ENCODE measurements around the gene EFNB2. TPM values are rescaled to one million over a fixed set of nuclear protein-coding genes. Genes with fewer than 3 reads are reported as not detected.

Gene EFNB2
- total RNA-seq, 8 experiments from 2014 or later, result 0.77 to 43.6 (median 21.9) TPM

DNA sequence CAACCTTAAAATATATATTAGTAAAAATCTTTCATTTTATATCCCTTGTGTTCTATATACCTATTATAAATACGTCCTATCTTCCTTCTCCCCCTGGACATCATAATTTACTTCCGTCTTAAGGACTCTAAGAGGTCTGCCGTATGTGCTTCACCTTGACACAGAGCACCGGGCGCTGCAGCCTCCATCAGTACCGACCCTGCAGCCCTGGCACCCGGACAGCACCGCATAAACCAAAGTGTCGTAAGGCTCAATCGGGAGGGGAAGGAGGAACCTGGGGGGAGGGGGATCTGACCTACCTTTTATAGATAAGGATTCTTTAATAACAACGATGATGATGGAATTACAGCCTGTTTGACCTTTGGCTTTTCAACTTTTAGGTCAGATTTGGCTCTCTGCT lies 44.0 kb downstream of the EFNB2 start:
- no peak overlapping the region for H3K27ac ChIP-seq
- H3K4me1 ChIP-seq (replicated peaks in 1 of 2), result peaks cover 3 to 27% of the 10 kb centered on the region in 2 donors
- no peak for ATAC-seq (replicated peaks in 6 of 8)
- 22 to 100% (median 95%) methylated on average over 1 to 5 of the region's 11 CpGs; no CpG with 5 or more reads in 3 of the 10 experiments for WGBS, 10 experiments
- H3K4me3 ChIP-seq, result no peak overlapping the region
- in situ Hi-C loops (cut with MboI; ENCODE audit: low pct_unique_long_range_greater_than_20kb in 2 of 9, low sequenced_read_pairs in 9 of 9, unreplicated experiment in 9 of 9), result no loop called here

DNA sequence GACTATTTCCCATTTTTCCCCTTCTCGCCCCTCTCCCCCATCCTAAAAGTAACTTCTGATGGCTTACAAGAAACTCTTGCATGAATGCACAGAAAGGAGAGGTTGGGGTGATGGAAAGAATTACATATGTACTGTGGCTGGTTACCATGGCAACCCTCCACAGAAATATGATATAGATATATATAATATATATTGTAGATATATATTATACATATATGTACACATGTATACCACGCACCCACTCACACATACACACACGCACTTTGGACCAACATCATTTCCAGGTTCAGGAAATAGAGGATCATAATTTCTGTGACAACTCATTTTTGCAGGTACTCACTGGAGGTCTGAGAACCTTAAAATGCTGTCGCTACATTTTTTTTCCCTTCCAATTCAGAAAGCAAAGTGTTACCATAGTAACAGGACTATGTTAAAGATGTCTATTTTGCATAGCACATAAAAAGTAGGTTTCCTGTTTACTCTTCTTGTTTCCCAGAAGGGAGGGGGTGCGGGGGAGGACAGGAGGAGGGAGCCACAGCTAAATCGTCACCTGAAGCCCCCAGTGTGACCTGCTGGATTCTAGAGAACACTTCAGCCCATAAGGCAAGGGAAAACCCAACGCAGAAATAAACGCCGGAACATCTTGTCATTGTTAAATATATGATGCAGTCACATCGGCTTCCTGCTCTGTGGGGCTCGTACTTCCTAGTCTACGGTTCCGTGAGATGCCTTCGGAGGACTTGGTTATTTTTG lies 44.7 kb downstream of the EFNB2 start:
- in situ Hi-C loops (cut with MboI; ENCODE audit: low pct_unique_long_range_greater_than_20kb in 2 of 9, low sequenced_read_pairs in 9 of 9, unreplicated experiment in 9 of 9), result no loop called here
- ATAC-seq (replicated peaks in 6 of 8), result peak in 1 of 8 experiments; percentile 62
- Histone ChIP-seq H3K4me3 (no peak overlapping the region), H3K4me1 (replicated peaks in 1 of 2) (peaks cover 0 to 22% of the 10 kb centered on the region in 2 donors), H3K27ac (no peak overlapping the region)
- WGBS, 10 experiments, result 58 to 98% (median 91%) methylated on average over 2 to 12 of the region's 14 CpGs

DNA sequence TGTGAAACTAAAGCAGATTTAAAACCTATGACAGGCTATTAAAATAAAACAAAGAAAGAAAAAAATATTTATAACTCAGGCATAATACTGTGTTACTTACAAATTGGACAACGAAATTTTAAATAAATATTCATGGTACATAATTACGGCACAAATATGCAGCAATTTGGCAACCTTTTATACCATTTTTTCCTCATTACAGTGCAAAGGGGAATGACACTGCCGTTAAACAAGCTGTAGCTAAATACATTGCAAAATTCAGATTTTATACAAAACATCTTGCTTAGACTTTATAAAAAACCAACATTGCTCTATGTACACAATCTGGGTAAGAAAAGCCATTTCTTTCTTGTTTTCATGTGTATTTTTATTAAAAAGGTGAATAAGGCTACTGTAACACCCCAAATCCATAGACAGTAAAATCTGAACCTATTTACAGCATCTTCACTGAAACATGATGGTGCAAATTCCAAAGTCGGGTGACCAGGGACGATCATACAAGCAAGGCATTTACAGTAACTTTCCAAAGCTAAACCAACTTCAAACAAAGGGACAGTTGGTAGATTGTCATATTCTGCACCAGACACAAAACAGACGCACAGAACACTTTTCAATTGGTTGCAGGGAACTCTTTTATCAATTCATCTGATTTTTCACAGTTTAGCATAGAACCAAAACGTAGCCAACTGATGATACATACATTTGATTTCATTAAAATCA lies 45.5 kb downstream of the EFNB2 start:
- Histone ChIP-seq H3K4me3 (no peak overlapping the region), H3K27ac (no peak overlapping the region), H3K4me1 (replicated peaks in 1 of 2) (peaks cover 0 to 22% of the 10 kb centered on the region in 2 donors)
- in situ Hi-C loops (cut with MboI; ENCODE audit: low pct_unique_long_range_greater_than_20kb in 2 of 9, low sequenced_read_pairs in 9 of 9, unreplicated experiment in 9 of 9), result no loop called here
- ATAC-seq (replicated peaks in 6 of 8), result no peak
- WGBS, 10 experiments, result 36 to 100% (median 84%) methylated on average over 2 to 7 of the region's 7 CpGs

DNA sequence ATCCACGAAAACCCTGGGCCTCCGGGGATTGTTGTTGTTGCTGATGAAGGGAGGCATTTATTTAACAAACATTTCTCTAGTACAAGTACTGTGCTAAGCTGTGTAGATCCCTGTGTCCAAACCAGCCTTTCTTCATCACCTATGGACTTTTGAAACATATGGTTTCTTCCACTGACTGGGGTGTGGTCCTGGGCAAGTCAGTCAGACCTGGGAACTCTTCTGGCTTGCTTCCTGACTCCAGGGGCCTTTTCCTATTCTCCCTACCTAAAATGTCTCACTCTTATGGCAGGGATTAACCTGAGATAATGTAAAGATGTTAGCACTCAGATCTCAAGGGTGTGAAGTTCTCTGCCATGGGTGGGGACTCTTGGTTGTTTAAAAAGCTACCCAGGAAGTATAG lies 46.8 kb downstream of the EFNB2 start:
- in situ Hi-C loops (cut with MboI; ENCODE audit: low pct_unique_long_range_greater_than_20kb in 2 of 9, low sequenced_read_pairs in 9 of 9, unreplicated experiment in 9 of 9), result no loop called here
- no peak for ATAC-seq (replicated peaks in 6 of 8)
- H3K4me1 ChIP-seq (replicated peaks in 1 of 2), result peaks cover 0 to 15% of the 10 kb centered on the region in 2 donors
- H3K4me3 ChIP-seq, result no peak overlapping the region
- H3K27ac ChIP-seq, result no peak overlapping the region
- 80 to 100% (median 92%) methylated on average over 1 to 2 of the region's 2 CpGs; no CpG with 5 or more reads in 5 of the 10 experiments for WGBS, 10 experiments

DNA sequence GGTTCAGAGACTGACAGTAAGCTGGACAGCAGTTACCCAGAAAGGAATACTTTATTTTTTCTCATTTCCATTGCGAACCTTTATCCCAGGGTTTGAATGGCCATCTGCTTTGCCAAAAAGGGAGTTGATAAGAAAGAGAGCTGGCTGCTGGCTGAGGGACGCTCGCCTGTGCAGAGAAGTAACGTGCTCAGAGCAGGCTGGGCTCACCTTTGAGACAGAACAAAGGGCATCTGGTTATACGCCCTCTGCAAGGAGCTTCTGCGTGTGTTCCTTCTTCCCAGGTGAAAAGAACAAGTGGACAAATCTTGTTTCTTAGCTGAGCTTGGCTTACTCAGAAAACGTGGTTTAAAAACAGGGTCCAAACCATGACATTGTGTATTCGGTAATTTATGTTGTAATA lies 47.4 kb downstream of the EFNB2 start:
- Histone ChIP-seq H3K4me1 (replicated peaks in 1 of 2) (peaks cover 0 to 14% of the 10 kb centered on the region in 2 donors), H3K4me3 (no peak overlapping the region), H3K27ac (no peak overlapping the region)
- no peak for ATAC-seq (replicated peaks in 6 of 8)
- in situ Hi-C loops (cut with MboI; ENCODE audit: low pct_unique_long_range_greater_than_20kb in 2 of 9, low sequenced_read_pairs in 9 of 9, unreplicated experiment in 9 of 9), result no loop called here
- WGBS, 10 experiments, result 56 to 100% (median 80%) methylated on average over 1 to 7 of the region's 8 CpGs

DNA sequence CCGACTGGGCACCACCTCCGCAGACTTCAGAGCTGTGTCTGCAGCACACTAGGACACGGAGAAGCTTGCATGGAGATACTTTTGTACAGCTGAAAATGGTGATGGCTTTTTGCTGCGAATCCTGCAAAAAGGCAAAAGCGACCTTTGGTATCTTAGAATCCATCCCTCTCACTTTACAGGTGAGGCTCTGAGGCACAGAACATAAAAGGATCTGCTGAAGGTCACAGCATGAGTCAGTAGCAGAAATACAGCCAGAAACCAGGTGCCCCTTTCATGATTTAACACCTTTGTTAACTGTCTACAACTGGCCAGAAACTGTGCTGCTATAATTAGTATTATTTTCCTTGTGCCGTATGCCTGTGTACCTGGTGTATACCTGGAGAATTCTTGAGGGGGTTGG lies 48.3 kb downstream of the EFNB2 start:
- no peak for ATAC-seq (replicated peaks in 6 of 8)
- Histone ChIP-seq H3K4me3 (no peak overlapping the region), H3K27ac (no peak overlapping the region)

DNA sequence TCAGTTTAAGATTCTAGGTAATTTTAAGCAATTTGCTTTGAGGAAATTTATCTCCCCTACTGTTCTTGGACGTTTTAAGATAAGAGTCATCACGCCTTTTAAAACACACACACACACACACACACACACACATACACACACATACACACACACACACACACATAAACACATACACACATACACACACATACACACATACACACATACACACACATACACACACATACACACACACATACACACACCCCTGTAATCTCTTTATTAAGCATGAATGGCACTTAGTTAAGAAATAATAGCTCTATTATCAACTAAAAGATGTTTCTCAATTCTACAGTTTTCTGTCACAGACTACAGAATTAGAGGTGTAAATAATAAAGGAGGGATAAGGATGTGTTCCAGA lies 49.2 kb downstream of the EFNB2 start:
- WGBS, 10 experiments, result 20 to 100% (median 80%) methylated on average over 1 to 2 of the region's 2 CpGs; no CpG with 5 or more reads in 5 of the 10 experiments

More for the DNA sequence above, 48.3 kb downstream of the EFNB2 start:
- in situ Hi-C loops (cut with MboI; ENCODE audit: low pct_unique_long_range_greater_than_20kb in 2 of 9, low sequenced_read_pairs in 9 of 9, unreplicated experiment in 9 of 9), result no loop called here
- peaks cover 0 to 13% of the 10 kb centered on the region in 2 donors for H3K4me1 ChIP-seq (replicated peaks in 1 of 2)
- 60 to 100% (median 86%) methylated on average over 1 to 5 of the region's 6 CpGs; no CpG with 5 or more reads in 2 of the 10 experiments for WGBS, 10 experiments

DNA sequence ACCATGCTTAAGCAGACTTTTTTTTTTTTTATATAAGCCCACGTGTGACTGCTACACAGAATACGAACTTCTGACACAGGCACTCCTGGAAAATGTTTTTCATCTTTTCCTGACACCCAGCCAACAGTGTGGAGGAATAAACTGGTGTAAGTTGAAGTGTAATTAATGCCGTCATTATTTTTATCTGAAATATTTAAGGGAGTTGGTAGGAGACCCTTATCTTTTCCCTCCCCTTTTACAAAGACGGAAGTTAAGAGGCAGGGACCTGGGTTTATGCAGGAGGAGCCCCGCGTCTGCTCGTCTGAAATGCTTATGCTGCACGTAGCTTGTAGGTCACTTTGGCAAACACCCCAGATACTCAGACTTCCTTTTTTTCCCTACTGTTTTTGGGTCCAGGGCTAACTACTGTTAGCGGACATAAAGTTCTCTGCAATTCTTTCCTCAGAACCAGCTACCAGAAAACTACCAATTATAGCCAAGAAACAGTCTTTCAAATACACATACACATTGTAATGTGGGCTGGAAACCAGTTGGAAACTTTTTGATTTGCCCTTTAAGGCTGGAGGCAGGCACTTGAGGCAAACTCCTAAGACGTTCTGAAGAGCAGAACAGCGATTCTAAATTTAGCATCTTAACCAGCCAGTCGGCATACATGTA lies 50.8 kb downstream of the EFNB2 start:
- WGBS, 10 experiments, result 37 to 100% (median 82%) methylated on average over 2 to 12 of the region's 12 CpGs
- in situ Hi-C loops (cut with MboI; ENCODE audit: low pct_unique_long_range_greater_than_20kb in 2 of 9, low sequenced_read_pairs in 9 of 9, unreplicated experiment in 9 of 9), result no loop called here
- no peak overlapping the region for H3K4me3 ChIP-seq
- H3K27ac ChIP-seq, result no peak overlapping the region
- no peaks in the 10 kb centered on the region for H3K4me1 ChIP-seq (replicated peaks in 1 of 2)
- ATAC-seq (replicated peaks in 6 of 8), result no peak

More for the DNA sequence above, 49.2 kb downstream of the EFNB2 start:
- ATAC-seq (replicated peaks in 6 of 8), result no peak
- in situ Hi-C loops (cut with MboI; ENCODE audit: low pct_unique_long_range_greater_than_20kb in 2 of 9, low sequenced_read_pairs in 9 of 9, unreplicated experiment in 9 of 9), result no loop called here
- Histone ChIP-seq H3K4me1 (replicated peaks in 1 of 2) (peaks cover 0 to 4% of the 10 kb centered on the region in 2 donors), H3K27ac (no peak overlapping the region), H3K4me3 (no peak overlapping the region)

DNA sequence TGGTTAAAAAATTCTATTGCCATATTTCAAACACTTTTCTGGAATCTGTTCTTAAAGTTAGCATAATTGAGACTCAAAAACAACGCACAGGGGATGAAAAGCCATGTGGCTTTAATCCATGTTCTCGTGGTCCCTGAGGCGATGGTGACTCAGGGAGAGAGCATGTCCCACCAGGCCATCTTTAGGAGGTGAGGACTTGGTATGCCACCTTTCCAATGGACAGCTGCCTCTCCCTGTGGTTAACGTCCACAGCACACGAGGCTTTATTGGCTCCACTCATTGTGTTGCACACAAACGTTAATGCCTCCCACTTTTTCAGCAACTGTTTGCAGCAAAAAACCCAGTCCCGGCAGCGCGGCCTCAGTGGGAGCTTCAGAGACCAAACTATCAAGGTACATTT lies 51.4 kb downstream of the EFNB2 start:
- no peak for ATAC-seq (replicated peaks in 6 of 8)
- Histone ChIP-seq H3K4me3 (no peak overlapping the region), H3K27ac (no peak overlapping the region), H3K4me1 (replicated peaks in 1 of 2) (no peaks in the 10 kb centered on the region)
- 44 to 100% (median 78%) methylated on average over 2 to 9 of the region's 9 CpGs for WGBS, 10 experiments
- in situ Hi-C loops (cut with MboI; ENCODE audit: low pct_unique_long_range_greater_than_20kb in 2 of 9, low sequenced_read_pairs in 9 of 9, unreplicated experiment in 9 of 9), result no loop called here

DNA sequence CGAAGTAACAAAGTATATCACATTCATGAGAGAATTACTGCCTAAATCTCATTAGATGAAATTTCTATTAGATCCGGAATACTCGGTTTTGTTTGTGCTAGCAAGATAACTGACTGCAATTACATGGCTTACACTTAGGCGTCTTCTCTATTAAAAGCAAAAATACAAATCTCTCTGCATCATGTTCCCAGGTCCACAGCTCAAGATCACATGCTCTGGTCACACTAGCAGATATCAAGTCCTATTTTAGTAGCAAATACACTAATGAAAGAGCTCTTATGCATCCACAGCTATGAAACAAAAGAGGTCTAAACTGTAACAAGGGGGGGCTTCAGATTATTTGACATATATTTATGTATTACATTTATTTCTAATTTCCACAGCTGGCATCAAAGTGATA lies 53.5 kb downstream of the EFNB2 start:
- H3K27ac ChIP-seq, result no peak overlapping the region
- ATAC-seq (replicated peaks in 6 of 8), result no peak

DNA sequence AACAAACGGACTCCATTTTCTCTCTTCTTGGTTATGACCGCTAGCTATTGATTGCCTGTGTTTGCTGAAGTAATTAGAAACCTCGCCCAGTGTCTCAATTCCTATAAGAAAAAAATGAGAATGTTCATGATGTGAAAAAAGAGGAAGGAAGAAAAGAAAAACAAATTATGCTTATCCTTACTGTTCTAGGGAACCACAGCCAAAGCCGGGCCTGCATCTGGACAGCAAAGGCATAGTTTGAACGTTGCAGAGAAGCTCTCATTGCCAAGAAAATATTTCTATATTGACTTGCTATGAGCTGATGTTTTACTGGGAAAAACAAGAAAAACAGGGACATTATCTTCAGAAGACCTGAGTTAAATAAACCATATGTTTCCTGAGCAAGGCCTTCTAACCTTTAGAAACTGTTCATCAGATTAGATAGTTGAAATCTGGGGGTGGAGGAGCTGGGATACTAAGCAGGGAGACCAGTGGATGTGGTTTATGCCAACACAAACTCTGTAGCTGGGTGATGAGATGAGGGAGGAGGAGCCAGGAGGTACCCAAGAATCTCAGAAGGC lies 55.0 kb downstream of the EFNB2 start:
- in situ Hi-C loops (cut with MboI; ENCODE audit: low pct_unique_long_range_greater_than_20kb in 2 of 9, low sequenced_read_pairs in 9 of 9, unreplicated experiment in 9 of 9), result no loop called here
- ATAC-seq (replicated peaks in 6 of 8), result no peak
- Histone ChIP-seq H3K4me1 (replicated peaks in 1 of 2) (no peaks in the 10 kb centered on the region), H3K4me3 (no peak overlapping the region), H3K27ac (no peak overlapping the region)
- WGBS, 10 experiments, result 8 to 100% (median 89%) methylated on average over 1 to 5 of the region's 5 CpGs

More for the DNA sequence above, 53.5 kb downstream of the EFNB2 start:
- H3K4me3 ChIP-seq, result no peak overlapping the region
- WGBS, 10 experiments, result 66 to 100% (median 97%) methylated on average over 1 to 4 of the region's 4 CpGs
- H3K4me1 ChIP-seq (replicated peaks in 1 of 2), result no peaks in the 10 kb centered on the region
- in situ Hi-C loops (cut with MboI; ENCODE audit: low pct_unique_long_range_greater_than_20kb in 2 of 9, low sequenced_read_pairs in 9 of 9, unreplicated experiment in 9 of 9), result no loop called here

DNA sequence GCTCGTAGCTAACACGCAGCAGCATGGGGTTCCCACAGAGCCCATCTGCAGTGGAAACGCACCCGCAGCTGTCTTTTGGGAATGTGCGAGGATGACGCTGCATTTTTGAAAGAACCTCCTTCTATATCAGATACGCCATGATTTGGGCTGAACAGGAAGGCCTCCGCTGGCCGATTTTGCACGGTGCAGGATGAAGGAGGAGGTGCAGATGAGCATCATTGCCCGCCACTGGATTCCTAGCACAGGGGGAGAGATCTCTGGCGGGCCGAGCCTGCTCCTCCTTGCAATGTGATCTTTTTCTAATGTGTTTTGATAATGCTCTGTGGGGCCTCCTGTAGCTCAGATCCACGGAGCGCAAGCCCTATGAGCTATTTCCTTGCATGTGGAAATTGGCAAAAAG lies 55.5 kb downstream of the EFNB2 start:
- 53 to 100% (median 84%) methylated on average over 2 to 8 of the region's 15 CpGs for WGBS, 10 experiments
- Histone ChIP-seq H3K4me3 (no peak overlapping the region), H3K27ac (no peak overlapping the region), H3K4me1 (replicated peaks in 1 of 2) (no peaks in the 10 kb centered on the region)
- no peak for ATAC-seq (replicated peaks in 6 of 8)
- in situ Hi-C loops (cut with MboI; ENCODE audit: low pct_unique_long_range_greater_than_20kb in 2 of 9, low sequenced_read_pairs in 9 of 9, unreplicated experiment in 9 of 9), result no loop called here

DNA sequence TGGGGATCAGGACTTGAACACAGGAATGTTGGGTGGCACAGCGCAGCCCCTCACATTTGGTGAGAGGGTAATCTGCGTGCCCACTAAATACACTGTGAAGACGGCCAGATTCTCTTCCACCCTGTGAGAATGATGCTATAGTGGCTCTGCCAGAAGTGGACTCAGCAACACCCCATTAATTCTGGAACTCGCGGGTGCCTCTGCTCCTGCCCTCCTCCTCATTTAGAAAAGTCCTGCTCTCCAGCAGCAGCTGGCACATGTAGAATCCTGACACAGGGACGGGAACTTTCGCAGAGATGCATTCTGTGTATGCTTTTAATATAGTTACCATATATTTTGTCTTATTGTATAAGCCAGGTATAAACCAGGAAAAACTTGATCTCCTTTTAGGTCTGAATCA lies 57.3 kb downstream of the EFNB2 start:
- in situ Hi-C loops (cut with MboI; ENCODE audit: low pct_unique_long_range_greater_than_20kb in 2 of 9, low sequenced_read_pairs in 9 of 9, unreplicated experiment in 9 of 9), result no loop called here
- no peaks in the 10 kb centered on the region for H3K4me1 ChIP-seq (replicated peaks in 1 of 2)
- WGBS, 10 experiments, result 90 to 100% (median 100%) methylated on average over 3 to 6 of the region's 7 CpGs; no CpG with 5 or more reads in 3 of the 10 experiments
- no peak overlapping the region for H3K27ac ChIP-seq
- no peak for ATAC-seq (replicated peaks in 6 of 8)
- H3K4me3 ChIP-seq, result no peak overlapping the region
